Measurements from ENCODE around the gene SLAMF8.
A peak's percentile ranks its signal among the peaks of the same experiment; 100 is the strongest.

The SLAMF8 gene

DNA sequence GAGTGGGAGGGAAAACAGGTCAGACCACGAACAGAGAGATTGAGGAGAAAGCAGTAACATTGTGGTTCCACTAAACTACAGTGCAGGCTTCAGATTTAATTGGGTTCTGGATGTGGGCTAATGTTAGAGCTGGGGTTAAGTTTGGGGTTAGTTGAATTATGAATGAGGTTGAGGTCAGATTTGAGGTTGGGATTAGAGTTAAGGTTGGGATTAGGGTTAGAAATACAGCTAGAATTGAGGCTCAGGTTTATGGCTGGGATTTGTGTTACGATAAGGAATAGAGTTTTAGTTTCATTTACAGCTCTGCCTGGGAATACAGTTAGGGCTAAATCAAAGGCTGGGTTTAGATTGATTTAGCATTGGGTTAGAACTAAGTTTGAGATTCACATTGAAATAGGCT, 37.6 kb downstream of the SLAMF8 start:
- Histone ChIP-seq H3K9ac (ENCODE audit: low read length) (no peak overlapping the region), H3K9me3 (ENCODE audit: low read length) (no peaks in the 10 kb centered on the region), H3K4me3 (ENCODE audit: low read depth in 1 of 2, low read length in 2 of 2) (no peak overlapping the region), H3K27me3 (ENCODE audit: control insufficient read depth in 1 of 2, insufficient read depth in 2 of 2, low read length in 2 of 2) (no peaks in the 10 kb centered on the region), H3K27ac (ENCODE audit: low read depth, low read length) (no peak overlapping the region), H3K36me3 (ENCODE audit: insufficient read depth, low read length) (no peaks in the 10 kb centered on the region), H3K4me1 (ENCODE audit: insufficient read depth, low read length) (peaks cover 12% of the 10 kb centered on the region)

DNA sequence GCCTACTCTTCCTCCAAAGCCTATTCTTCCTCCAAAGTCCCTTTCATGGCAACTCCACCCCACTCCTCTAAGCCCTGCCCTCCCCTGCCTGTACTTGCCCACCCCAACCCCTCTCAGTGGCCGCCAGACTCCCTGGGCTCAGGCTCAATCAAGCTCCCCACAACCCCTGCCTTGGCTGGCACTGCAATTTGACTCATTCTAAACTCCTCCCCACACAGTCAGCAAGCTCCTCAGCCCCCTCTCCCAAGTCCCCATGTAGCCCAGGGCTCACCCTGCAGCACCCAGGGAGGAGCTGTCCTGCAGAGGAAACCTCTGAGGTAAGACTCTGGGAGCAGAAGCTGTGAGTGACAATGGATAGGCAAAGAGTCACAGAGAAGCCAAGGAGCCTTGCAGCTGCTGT, 39.4 kb downstream of the SLAMF8 start:
- H3K9ac ChIP-seq (ENCODE audit: low read length), result no peak overlapping the region
- no peaks in the 10 kb centered on the region for H3K9me3 ChIP-seq (ENCODE audit: low read length)
- H3K4me3 ChIP-seq (ENCODE audit: low read depth in 1 of 2, low read length in 2 of 2), result no peak overlapping the region
- peaks cover 12% of the 10 kb centered on the region for H3K4me1 ChIP-seq (ENCODE audit: insufficient read depth, low read length)
- no peak overlapping the region for H3K27ac ChIP-seq (ENCODE audit: low read depth, low read length)
- H3K36me3 ChIP-seq (ENCODE audit: insufficient read depth, low read length), result no peaks in the 10 kb centered on the region
- H3K27me3 ChIP-seq (ENCODE audit: control insufficient read depth in 1 of 2, insufficient read depth in 2 of 2, low read length in 2 of 2), result peaks cover 0 to 12% of the 10 kb centered on the region in 2 donors

DNA sequence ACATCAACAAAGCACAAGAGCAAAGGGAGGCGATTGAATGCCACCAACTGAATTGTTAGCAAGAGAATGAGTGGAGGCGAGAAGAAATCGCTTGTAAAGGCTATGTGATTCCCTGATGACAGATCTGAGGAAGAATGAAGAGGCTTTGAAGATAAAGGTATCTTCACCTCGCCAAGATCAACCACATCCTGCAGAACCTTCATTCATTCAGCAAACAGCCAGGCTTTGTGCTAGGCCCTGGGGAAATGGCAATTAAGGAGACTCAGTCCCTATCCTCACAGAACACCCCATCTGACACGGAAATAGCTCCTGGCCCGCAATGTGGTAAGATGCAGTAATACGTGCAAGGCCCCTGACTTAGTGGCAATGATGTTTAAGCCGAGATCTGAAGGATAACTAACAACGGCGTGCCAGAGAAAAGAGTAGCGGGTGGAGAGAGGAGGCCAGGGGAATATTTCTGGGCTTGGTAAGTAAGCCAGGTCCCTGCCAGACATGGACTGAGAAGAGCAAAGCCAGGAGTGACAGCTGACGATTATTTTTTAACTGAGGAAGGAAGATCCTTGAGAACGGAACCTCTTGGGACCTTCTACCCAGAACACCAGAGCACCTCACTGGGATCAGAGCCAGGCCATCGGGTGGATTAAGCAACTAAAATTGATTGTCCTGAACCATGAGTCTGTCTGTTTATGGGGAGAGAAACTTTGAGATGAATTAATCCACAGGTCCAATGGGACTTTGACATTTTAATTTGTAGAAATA, 40.4 kb downstream of the SLAMF8 start:
- peaks cover 12% of the 10 kb centered on the region for H3K4me1 ChIP-seq (ENCODE audit: insufficient read depth, low read length)
- no peak overlapping the region for H3K9ac ChIP-seq (ENCODE audit: low read length)
- peak overlapping the region; percentile 37 for H3K27ac ChIP-seq (ENCODE audit: low read depth, low read length)
- no peaks in the 10 kb centered on the region for H3K36me3 ChIP-seq (ENCODE audit: insufficient read depth, low read length)
- peaks cover 0 to 21% of the 10 kb centered on the region in 2 donors for H3K27me3 ChIP-seq (ENCODE audit: control insufficient read depth in 1 of 2, insufficient read depth in 2 of 2, low read length in 2 of 2)
- H3K9me3 ChIP-seq (ENCODE audit: low read length), result no peaks in the 10 kb centered on the region
- H3K4me3 ChIP-seq (ENCODE audit: low read depth in 1 of 2, low read length in 2 of 2), result no peak overlapping the region

DNA sequence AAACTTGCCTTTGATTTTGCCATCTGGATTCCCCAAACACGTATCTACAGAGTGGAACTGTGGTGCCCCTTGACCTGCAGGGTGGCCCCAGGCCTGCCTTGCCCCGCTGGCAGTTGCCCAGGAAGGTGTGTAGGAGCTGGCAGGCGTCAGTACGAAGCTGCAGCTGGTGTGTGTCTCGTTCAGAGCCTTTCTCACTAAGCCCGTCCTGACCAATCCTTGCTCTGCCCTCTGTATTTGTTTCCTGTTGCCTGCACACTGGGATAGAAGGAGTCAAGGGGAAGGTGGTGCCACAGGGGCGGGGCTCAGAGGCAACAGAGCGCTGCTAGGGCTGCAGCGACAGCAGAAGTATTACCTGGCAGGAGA, 41.0 kb downstream of the SLAMF8 start:
- Histone ChIP-seq H3K27me3 (ENCODE audit: control insufficient read depth in 1 of 2, insufficient read depth in 2 of 2, low read length in 2 of 2) (peaks cover 0 to 24% of the 10 kb centered on the region in 2 donors), H3K27ac (ENCODE audit: low read depth, low read length) (peak overlapping the region; percentile 37), H3K9ac (ENCODE audit: low read length) (no peak overlapping the region), H3K36me3 (ENCODE audit: insufficient read depth, low read length) (no peaks in the 10 kb centered on the region), H3K4me3 (ENCODE audit: low read depth in 1 of 2, low read length in 2 of 2) (no peak overlapping the region), H3K9me3 (ENCODE audit: low read length) (no peaks in the 10 kb centered on the region), H3K4me1 (ENCODE audit: insufficient read depth, low read length) (peaks cover 12% of the 10 kb centered on the region)

GRCh38 chr1:159868766-159869165, 42.1 kb downstream of the SLAMF8 start:
- Histone ChIP-seq H3K9ac (ENCODE audit: low read length) (no peak overlapping the region), H3K27me3 (ENCODE audit: control insufficient read depth in 1 of 2, insufficient read depth in 2 of 2, low read length in 2 of 2) (peaks cover 0 to 31% of the 10 kb centered on the region in 2 donors), H3K4me3 (ENCODE audit: low read depth in 1 of 2, low read length in 2 of 2) (no peak overlapping the region), H3K9me3 (ENCODE audit: low read length) (no peaks in the 10 kb centered on the region), H3K36me3 (ENCODE audit: insufficient read depth, low read length) (no peaks in the 10 kb centered on the region), H3K4me1 (ENCODE audit: insufficient read depth, low read length) (peaks cover 12% of the 10 kb centered on the region), H3K27ac (ENCODE audit: low read depth, low read length) (no peak overlapping the region)

DNA sequence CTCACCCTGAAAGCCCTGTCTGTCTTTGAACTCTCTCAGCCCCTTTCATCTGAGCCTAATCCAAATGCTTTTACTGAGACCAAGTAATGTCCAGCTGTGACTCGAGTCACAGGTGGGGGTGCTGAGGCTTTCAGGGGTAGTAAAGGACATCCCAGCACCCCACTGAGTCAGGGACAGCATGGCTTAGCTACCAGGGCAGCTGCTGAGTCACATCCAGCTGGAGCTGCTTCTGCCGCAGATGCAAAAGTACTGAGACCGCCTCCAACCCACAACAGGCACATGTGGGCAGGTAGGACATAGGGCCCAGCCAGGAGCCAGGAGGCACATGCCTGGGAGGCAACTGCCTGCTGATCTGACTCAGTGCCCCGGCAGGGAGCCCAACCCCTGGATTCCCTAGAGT, 42.5 kb downstream of the SLAMF8 start:
- H3K27ac ChIP-seq (ENCODE audit: low read depth, low read length), result no peak overlapping the region

DNA sequence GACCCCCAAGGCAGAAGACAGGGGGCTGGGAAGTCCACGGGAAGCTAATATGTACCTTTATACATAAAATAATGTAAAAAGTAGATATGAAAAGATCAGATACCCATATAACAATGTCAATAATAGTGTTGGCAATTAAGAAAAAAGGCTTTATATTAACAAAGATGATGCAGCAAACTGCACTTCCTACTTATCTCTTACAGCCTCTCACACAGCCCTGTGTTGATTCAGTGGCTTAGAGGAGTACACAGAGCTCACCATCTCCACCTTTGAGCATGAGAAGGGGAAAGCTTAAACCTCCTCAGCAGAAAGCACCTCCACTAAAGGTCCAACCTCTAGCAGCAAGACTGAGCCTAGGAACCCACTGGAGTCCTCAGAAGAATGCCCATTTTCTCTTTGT, 42.9 kb downstream of the SLAMF8 start:
- no peak overlapping the region for H3K27ac ChIP-seq (ENCODE audit: low read depth, low read length)
- no peak overlapping the region for H3K4me3 ChIP-seq (ENCODE audit: low read depth in 1 of 2, low read length in 2 of 2)
- H3K9ac ChIP-seq (ENCODE audit: low read length), result no peak overlapping the region
- peaks cover 12% of the 10 kb centered on the region for H3K4me1 ChIP-seq (ENCODE audit: insufficient read depth, low read length)
- no peaks in the 10 kb centered on the region for H3K36me3 ChIP-seq (ENCODE audit: insufficient read depth, low read length)
- no peaks in the 10 kb centered on the region for H3K9me3 ChIP-seq (ENCODE audit: low read length)
- H3K27me3 ChIP-seq (ENCODE audit: control insufficient read depth in 1 of 2, insufficient read depth in 2 of 2, low read length in 2 of 2), result peaks cover 0 to 31% of the 10 kb centered on the region in 2 donors

More for the DNA sequence above, 42.5 kb downstream of the SLAMF8 start:
- H3K36me3 ChIP-seq (ENCODE audit: insufficient read depth, low read length), result no peaks in the 10 kb centered on the region
- no peak overlapping the region for H3K9ac ChIP-seq (ENCODE audit: low read length)
- no peak overlapping the region for H3K4me3 ChIP-seq (ENCODE audit: low read depth in 1 of 2, low read length in 2 of 2)
- H3K9me3 ChIP-seq (ENCODE audit: low read length), result no peaks in the 10 kb centered on the region
- H3K27me3 ChIP-seq (ENCODE audit: control insufficient read depth in 1 of 2, insufficient read depth in 2 of 2, low read length in 2 of 2), result peaks cover 0 to 31% of the 10 kb centered on the region in 2 donors
- peaks cover 12% of the 10 kb centered on the region for H3K4me1 ChIP-seq (ENCODE audit: insufficient read depth, low read length)

- peaks cover 0 to 31% of the 10 kb centered on the region in 2 donors for H3K27me3 ChIP-seq (ENCODE audit: control insufficient read depth in 1 of 2, insufficient read depth in 2 of 2, low read length in 2 of 2)
- no peaks in the 10 kb centered on the region for H3K36me3 ChIP-seq (ENCODE audit: insufficient read depth, low read length)
- H3K27ac ChIP-seq (ENCODE audit: low read depth, low read length), result no peak overlapping the region
- no peaks in the 10 kb centered on the region for H3K9me3 ChIP-seq (ENCODE audit: low read length)
- H3K4me1 ChIP-seq (ENCODE audit: insufficient read depth, low read length), result peaks cover 12% of the 10 kb centered on the region
- H3K4me3 ChIP-seq (ENCODE audit: low read depth in 1 of 2, low read length in 2 of 2), result no peak overlapping the region
- H3K9ac ChIP-seq (ENCODE audit: low read length), result no peak overlapping the region
Observed at GRCh38 chr1:159870704-159871103, 44.0 kb downstream of the SLAMF8 start.

GRCh38 chr1:159872891-159873290, 46.2 kb downstream of the SLAMF8 start:
- peaks cover 0 to 35% of the 10 kb centered on the region in 2 donors for H3K27me3 ChIP-seq (ENCODE audit: control insufficient read depth in 1 of 2, insufficient read depth in 2 of 2, low read length in 2 of 2)
- H3K9ac ChIP-seq (ENCODE audit: low read length), result no peak overlapping the region
- no peak overlapping the region for H3K27ac ChIP-seq (ENCODE audit: low read depth, low read length)
- H3K36me3 ChIP-seq (ENCODE audit: insufficient read depth, low read length), result no peaks in the 10 kb centered on the region
- H3K4me3 ChIP-seq (ENCODE audit: low read depth in 1 of 2, low read length in 2 of 2), result no peak overlapping the region
- H3K4me1 ChIP-seq (ENCODE audit: insufficient read depth, low read length), result peaks cover 4% of the 10 kb centered on the region
- H3K9me3 ChIP-seq (ENCODE audit: low read length), result no peaks in the 10 kb centered on the region

DNA sequence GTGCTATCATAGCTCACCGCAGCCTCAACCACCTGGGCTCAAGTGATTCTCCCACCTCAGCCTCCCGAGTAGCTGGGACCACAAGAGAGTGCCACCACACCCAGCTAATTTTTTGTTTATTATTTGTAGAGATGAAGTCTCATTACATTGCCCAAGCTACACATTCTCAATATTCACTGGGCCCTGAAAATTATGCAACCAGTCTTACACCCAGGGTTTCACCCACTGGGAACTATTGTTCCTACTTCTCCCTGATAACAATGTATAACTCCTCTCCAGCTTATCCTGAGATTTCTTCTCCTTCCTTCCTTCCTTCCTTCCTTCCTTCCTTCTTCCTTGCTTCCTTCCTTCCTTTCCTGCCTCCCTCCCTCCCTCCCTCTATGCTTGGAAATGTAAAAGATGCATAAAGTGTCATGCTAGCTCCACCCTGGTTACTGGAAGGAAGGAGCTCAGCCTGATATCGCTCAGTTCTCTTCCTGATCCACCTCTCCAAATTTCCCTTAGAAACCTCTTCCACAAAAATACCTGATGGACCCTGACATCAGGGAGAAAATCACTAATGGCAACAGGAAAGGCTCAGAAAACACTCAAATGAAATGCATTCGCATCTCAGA, 47.0 kb downstream of the SLAMF8 start:
- H3K27me3 ChIP-seq (ENCODE audit: control insufficient read depth in 1 of 2, insufficient read depth in 2 of 2, low read length in 2 of 2), result peaks cover 0 to 35% of the 10 kb centered on the region in 2 donors
- no peak overlapping the region for H3K27ac ChIP-seq (ENCODE audit: low read depth, low read length)
- no peak overlapping the region for H3K4me3 ChIP-seq (ENCODE audit: low read depth in 1 of 2, low read length in 2 of 2)
- no peak overlapping the region for H3K9ac ChIP-seq (ENCODE audit: low read length)
- no peaks in the 10 kb centered on the region for H3K9me3 ChIP-seq (ENCODE audit: low read length)
- H3K4me1 ChIP-seq (ENCODE audit: insufficient read depth, low read length), result no peaks in the 10 kb centered on the region
- no peaks in the 10 kb centered on the region for H3K36me3 ChIP-seq (ENCODE audit: insufficient read depth, low read length)

DNA sequence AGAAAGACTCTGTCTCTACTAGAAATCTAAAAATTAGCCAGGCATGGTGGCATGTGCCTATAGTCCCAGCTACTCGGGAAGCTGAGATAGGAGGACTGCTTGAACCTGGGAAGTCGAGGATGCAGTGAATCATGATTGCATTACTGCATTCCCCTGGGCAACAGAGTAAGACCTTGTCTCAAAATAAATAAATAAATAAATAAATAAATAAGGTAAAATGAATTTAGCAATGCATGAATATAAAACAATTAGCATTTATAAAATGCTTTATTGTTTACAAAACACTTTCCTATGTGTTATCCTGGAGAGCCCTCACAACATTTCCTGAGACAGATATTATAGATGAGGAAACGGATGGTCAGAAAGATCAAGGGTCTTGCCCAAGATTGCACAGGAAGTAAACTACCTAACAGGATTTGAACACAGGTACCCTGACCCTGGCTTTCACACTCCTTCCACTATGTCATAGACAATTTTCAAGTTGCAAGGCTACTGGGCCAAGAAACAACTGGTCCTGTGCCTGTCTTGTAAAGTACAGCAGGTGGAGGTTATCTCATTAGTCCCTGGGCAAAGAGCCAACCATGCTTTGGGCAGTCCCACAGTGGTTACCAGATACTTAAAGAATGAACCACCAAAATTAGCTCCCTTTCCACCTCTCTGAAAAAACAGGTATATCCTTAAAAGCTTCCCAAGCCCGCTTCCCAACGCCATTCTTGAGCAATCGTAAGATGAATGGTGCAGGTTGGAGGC, 51.2 kb downstream of the SLAMF8 start:
- peaks cover 0 to 9% of the 10 kb centered on the region in 2 donors for H3K27me3 ChIP-seq (ENCODE audit: control insufficient read depth in 1 of 2, insufficient read depth in 2 of 2, low read length in 2 of 2)
- H3K9ac ChIP-seq (ENCODE audit: low read length), result no peak overlapping the region
- H3K9me3 ChIP-seq (ENCODE audit: low read length), result no peaks in the 10 kb centered on the region
- no peak overlapping the region for H3K4me3 ChIP-seq (ENCODE audit: low read depth in 1 of 2, low read length in 2 of 2)
- H3K36me3 ChIP-seq (ENCODE audit: insufficient read depth, low read length), result no peaks in the 10 kb centered on the region
- no peaks in the 10 kb centered on the region for H3K4me1 ChIP-seq (ENCODE audit: insufficient read depth, low read length)
- H3K27ac ChIP-seq (ENCODE audit: low read depth, low read length), result no peak overlapping the region

Data from muscle layer of colon (tissue), 2 donors.